ENCODE measurements around the gene PIAS1.
"Not testable (repeated sequence)": the region's sequence is repeated elsewhere in the genome, so short reads cannot be mapped to it uniquely, and the experiment has no call there.

PIAS1 gene

DNA sequence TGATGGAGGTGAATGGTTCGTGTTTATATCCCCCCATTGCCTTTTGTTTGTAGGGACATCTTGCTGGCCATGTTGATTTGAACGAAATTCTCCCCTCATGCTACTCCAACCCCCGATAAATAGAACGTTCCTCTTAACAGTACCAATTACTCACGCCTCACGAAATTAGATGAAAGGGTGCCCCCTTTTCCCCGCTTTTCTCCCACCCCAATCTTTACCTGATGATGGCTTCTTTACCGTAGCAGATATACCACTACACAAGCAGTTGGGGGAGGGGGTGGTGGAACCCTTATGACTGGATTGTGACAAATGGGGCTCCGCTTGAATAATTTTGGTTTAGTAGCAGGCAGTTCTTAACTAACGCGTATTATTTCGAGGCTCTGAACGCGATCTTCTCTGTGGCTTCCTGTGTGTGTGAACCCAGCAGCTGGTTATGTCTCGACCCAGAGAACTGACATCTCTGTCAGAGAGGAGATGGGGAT lies 1.1 kb downstream of the PIAS1 start:
- H3K4me3 ChIP-seq (replicated peaks; ENCODE audit: low read depth, low read length): peak overlapping the region; percentile 90
- 0 out of 2 replicates have a peak, but pooled peaks cover 2% of the 10 kb centered on the region for H3K36me3 ChIP-seq (ENCODE audit: control insufficient read depth, insufficient read depth, low read length)
- DNase-seq (ENCODE audit: extremely low read depth, insufficient read length): peak; percentile 74
- H3K27me3 ChIP-seq (replicated peaks; ENCODE audit: control insufficient read depth, insufficient read depth, low read length): no peaks in the 10 kb centered on the region
- TF ChIP-seq, protein P1, sequence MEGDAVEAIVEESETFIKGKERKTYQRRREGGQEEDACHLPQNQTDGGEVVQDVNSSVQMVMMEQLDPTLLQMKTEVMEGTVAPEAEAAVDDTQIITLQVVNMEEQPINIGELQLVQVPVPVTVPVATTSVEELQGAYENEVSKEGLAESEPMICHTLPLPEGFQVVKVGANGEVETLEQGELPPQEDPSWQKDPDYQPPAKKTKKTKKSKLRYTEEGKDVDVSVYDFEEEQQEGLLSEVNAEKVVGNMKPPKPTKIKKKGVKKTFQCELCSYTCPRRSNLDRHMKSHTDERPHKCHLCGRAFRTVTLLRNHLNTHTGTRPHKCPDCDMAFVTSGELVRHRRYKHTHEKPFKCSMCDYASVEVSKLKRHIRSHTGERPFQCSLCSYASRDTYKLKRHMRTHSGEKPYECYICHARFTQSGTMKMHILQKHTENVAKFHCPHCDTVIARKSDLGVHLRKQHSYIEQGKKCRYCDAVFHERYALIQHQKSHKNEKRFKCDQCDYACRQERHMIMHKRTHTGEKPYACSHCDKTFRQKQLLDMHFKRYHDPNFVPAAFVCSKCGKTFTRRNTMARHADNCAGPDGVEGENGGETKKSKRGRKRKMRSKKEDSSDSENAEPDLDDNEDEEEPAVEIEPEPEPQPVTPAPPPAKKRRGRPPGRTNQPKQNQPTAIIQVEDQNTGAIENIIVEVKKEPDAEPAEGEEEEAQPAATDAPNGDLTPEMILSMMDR (IDR thresholded peaks at IDR 0.05; ENCODE audit: insufficient read depth, low read length, poor library complexity, severe bottlenecking): no peak

DNA sequence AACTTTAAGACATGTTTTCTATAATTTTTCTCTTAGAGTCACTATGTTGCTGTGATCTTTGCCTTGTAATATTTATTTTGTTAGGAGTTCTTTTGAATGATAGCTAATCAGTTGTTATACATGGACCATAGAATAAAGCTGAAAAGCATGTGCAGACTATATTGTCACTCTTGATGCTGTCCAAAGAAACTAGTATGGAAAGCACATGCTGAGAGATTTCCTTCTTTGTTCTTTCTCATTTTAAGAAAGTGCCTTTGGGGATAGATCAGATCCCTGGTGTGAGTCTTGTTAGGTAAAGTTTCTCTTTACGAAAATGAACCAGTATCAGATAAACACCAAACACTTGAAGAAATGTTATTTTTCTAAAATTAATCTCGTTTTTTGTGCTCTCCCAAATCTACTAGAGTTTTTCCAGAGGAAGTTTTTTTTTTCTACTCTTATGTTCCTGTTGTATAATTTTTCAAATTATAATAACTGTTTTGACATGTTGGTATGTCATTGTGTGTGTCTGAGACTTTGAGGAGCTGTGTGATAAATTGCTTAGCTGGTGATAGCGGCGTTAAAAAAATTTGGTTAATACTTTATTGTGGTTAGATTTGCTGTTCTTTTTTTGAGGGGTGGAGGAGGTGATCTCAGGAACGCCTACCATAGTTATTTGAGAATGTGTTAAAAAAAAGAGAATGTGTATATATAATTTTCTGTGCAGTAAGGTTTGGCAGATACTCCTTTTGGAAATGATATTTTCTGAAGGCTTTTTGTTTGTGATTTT lies 2.2 kb downstream of the PIAS1 start:
- no peak for DNase-seq (ENCODE audit: extremely low read depth, insufficient read length)
- TF ChIP-seq, protein P1 (IDR thresholded peaks at IDR 0.05; ENCODE audit: insufficient read depth, low read length, poor library complexity, severe bottlenecking): no peak
- H3K27me3 ChIP-seq (replicated peaks; ENCODE audit: control insufficient read depth, insufficient read depth, low read length): no peaks in the 10 kb centered on the region
- H3K4me3 ChIP-seq (replicated peaks; ENCODE audit: low read depth, low read length): peak overlapping the region; percentile 90
- H3K36me3 ChIP-seq (ENCODE audit: control insufficient read depth, insufficient read depth, low read length): 0 out of 2 replicates have a peak, but pooled peaks cover 2% of the 10 kb centered on the region

DNA sequence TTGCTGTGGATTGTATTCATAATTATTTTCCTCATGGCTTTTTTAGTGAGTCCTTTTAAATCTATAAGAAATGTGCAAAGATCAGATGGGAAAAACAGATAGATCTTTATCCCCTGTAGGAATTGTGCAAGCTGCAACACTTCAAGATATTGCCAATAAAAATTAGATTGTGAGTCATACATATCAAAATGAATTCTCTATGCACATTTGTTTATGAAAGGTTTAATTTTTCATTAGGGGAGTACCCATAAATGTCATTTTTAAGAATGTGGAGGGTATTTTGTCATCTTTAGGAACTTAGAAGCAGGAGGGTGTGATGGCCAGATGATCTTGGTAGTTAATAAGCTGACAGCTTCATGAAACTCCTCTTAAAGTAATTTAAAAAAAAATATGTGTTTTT lies 2.9 kb downstream of the PIAS1 start:
- peak overlapping the region; percentile 90 for H3K4me3 ChIP-seq (replicated peaks; ENCODE audit: low read depth, low read length)
- TF ChIP-seq, protein P1 (IDR thresholded peaks at IDR 0.05; ENCODE audit: insufficient read depth, low read length, poor library complexity, severe bottlenecking): no peak

DNA sequence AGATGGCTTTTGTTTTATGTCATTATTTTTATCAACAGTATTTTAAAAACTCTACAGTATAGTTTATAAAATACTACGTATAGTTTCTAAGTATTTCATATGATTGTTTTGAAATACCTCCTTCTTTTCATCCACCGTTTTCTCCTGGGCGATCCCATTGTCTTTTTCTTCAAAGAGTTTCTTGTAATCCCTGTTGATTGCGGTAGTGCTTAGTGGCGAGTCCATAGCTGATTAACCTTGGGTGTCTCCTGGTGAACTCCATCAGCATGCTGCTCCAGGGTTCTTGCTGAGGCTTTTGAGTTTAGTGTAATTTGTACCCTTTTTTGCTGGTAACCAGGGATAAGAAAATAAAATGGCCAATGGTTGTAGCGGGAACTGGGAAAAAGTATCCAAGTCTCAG lies 3.6 kb downstream of the PIAS1 start:
- Histone ChIP-seq H3K4me3 (replicated peaks; ENCODE audit: low read depth, low read length) (no peak overlapping the region), H3K27me3 (replicated peaks; ENCODE audit: control insufficient read depth, insufficient read depth, low read length) (no peaks in the 10 kb centered on the region), H3K36me3 (ENCODE audit: control insufficient read depth, insufficient read depth, low read length) (0 out of 2 replicates have a peak, but pooled peaks cover 2% of the 10 kb centered on the region)
- DNase-seq (ENCODE audit: extremely low read depth, insufficient read length): no peak
- TF ChIP-seq, protein P1 (IDR thresholded peaks at IDR 0.05; ENCODE audit: insufficient read depth, low read length, poor library complexity, severe bottlenecking): no peak

More for the DNA sequence above, 2.9 kb downstream of the PIAS1 start:
- no peak for DNase-seq (ENCODE audit: extremely low read depth, insufficient read length)
- Histone ChIP-seq H3K36me3 (ENCODE audit: control insufficient read depth, insufficient read depth, low read length) (0 out of 2 replicates have a peak, but pooled peaks cover 2% of the 10 kb centered on the region), H3K27me3 (replicated peaks; ENCODE audit: control insufficient read depth, insufficient read depth, low read length) (no peaks in the 10 kb centered on the region)

DNA sequence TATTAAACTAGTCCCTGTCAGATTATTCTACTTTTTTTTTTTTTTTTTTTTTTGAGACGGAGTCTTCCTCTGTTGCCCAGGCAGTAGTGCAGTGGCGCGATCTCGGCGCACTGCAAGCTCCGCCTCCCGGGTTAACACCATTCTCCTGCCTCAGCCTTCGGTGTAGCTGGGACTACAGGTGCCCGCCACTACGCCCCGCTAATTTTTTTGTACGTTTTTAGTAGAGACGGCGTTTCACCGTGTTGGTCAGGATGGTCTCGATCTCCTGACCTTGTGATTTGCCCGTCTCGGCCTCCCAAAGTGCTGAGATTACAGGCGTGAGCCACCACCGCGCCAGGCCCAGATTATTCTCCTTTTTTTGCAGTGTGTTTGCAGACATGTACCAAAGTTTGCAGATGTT lies 4.9 kb downstream of the PIAS1 start:
- H3K27me3 ChIP-seq (replicated peaks; ENCODE audit: control insufficient read depth, insufficient read depth, low read length); DNase-seq (ENCODE audit: extremely low read depth, insufficient read length); H3K36me3 ChIP-seq (ENCODE audit: control insufficient read depth, insufficient read depth, low read length); H3K4me3 ChIP-seq (replicated peaks; ENCODE audit: low read depth, low read length): not testable (repeated sequence)

DNA sequence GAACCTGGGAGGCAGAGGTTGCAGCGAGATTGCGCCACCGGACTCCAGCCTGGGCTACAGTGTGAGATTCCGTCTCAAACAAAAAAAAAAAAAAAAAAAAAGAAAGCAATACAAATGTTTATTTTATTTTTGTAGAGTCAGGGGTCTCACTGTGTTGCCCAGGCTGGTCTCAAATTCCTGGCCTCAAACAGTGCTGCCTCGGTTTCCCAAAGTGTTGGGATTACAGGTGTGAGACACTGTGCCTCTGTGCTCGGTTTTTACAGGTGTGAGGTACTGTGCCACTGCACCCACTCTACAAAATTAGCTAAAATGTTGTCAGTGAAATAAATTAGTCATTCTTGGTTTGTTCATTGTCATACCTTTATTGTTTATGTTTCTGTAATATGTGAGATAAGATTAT lies 5.5 kb downstream of the PIAS1 start:
- no peak overlapping the region for H3K4me3 ChIP-seq (replicated peaks; ENCODE audit: low read depth, low read length)
- TF ChIP-seq, protein P1 (IDR thresholded peaks at IDR 0.05; ENCODE audit: insufficient read depth, low read length, poor library complexity, severe bottlenecking): no peak
- no peak for DNase-seq (ENCODE audit: extremely low read depth, insufficient read length)
- H3K36me3 ChIP-seq (ENCODE audit: control insufficient read depth, insufficient read depth, low read length): 0 out of 2 replicates have a peak, but pooled peaks cover 2% of the 10 kb centered on the region
- no peaks in the 10 kb centered on the region for H3K27me3 ChIP-seq (replicated peaks; ENCODE audit: control insufficient read depth, insufficient read depth, low read length)
